HG02884 (cell line): ENCODE measurements around the gene CIAO2B.
"Not testable (repeated sequence)": the region's sequence is repeated elsewhere in the genome, so short reads cannot be mapped to it uniquely, and the experiment has no call there.

Experiments
- ATAC-seq: cut with Tn5 transposase; IDR thresholded peaks from one replicate; pipeline ENCODE4 v1.9.1; 2021; ENCODE audit warnings: mild to moderate bottlenecking, moderate library complexity; ENCODE audit not compliant: unreplicated experiment

Gene CIAO2B

GRCh38 chr16:66905633-66906539, 28.3 kb downstream of the CIAO2B start:
- ATAC-seq, result no peak

GRCh38 chr16:66904846-66905632, 29.2 kb downstream of the CIAO2B start:
- ATAC-seq, result no peak

GRCh38 chr16:66904428-66904845, 29.8 kb downstream of the CIAO2B start:
- no peak for ATAC-seq

GRCh38 chr16:66903544-66904427, 30.4 kb downstream of the CIAO2B start:
- ATAC-seq, result no peak

GRCh38 chr16:66902648-66903543, 31.3 kb downstream of the CIAO2B start:
- ATAC-seq, result no peak

- ATAC-seq, result no peak
These were observed 32.6 kb downstream of the CIAO2B start for GRCh38 chr16:66901626-66902025.

- no peak for ATAC-seq
These were observed 33.3 kb downstream of the CIAO2B start for GRCh38 chr16:66900721-66901441.

GRCh38 chr16:66899945-66900710, 34.1 kb downstream of the CIAO2B start:
- no peak for ATAC-seq

- ATAC-seq, result no peak
These were observed 34.8 kb downstream of the CIAO2B start for GRCh38 chr16:66899310-66899944.

GRCh38 chr16:66898933-66899309, 35.3 kb downstream of the CIAO2B start:
- no peak for ATAC-seq

- no peak for ATAC-seq
These were observed 36.0 kb downstream of the CIAO2B start for GRCh38 chr16:66898207-66898606.

- ATAC-seq, result not testable (repeated sequence)
These were observed 37.5 kb downstream of the CIAO2B start for GRCh38 chr16:66896682-66897081.

GRCh38 chr16:66895999-66896398, 38.2 kb downstream of the CIAO2B start:
- no peak for ATAC-seq

- no peak for ATAC-seq
These were observed 38.6 kb downstream of the CIAO2B start for GRCh38 chr16:66895689-66895979.

- no peak for ATAC-seq
These were observed 39.1 kb downstream of the CIAO2B start for GRCh38 chr16:66894948-66895688.

- ATAC-seq, result no peak
These were observed 40.1 kb downstream of the CIAO2B start for GRCh38 chr16:66894055-66894454.

- ATAC-seq, result no peak
These were observed 42.4 kb downstream of the CIAO2B start for GRCh38 chr16:66891797-66892196.

GRCh38 chr16:66891360-66891759, 42.8 kb downstream of the CIAO2B start:
- ATAC-seq, result no peak
